ENCODE data around the gene RLN3. TPM values are rescaled to one million over a fixed set of nuclear protein-coding genes. Genes with fewer than 3 reads are reported as not detected.

Gene RLN3
- total RNA-seq, 1 experiment from 2014 or later = not detected

- peak overlapping the region; percentile 52 for H3K4me3 ChIP-seq
- H3K9me3 ChIP-seq (replicated peaks) = peaks cover 11% of the 10 kb centered on the region
- no peak overlapping the region for H3K27ac ChIP-seq
- peak in 1 of 2 experiments; percentile 53 for DNase-seq (ENCODE audit: low read depth in 1 of 2, low spot score in 2 of 2)
- no peaks in the 10 kb centered on the region for H3K36me3 ChIP-seq
- peaks cover 25% of the 10 kb centered on the region for H3K27me3 ChIP-seq (replicated peaks)
- peaks cover 36% of the 10 kb centered on the region for H3K4me1 ChIP-seq (replicated peaks)
Observed at GRCh38 chr19:14073925-14074838, 46.2 kb downstream of the RLN3 start.

DNA sequence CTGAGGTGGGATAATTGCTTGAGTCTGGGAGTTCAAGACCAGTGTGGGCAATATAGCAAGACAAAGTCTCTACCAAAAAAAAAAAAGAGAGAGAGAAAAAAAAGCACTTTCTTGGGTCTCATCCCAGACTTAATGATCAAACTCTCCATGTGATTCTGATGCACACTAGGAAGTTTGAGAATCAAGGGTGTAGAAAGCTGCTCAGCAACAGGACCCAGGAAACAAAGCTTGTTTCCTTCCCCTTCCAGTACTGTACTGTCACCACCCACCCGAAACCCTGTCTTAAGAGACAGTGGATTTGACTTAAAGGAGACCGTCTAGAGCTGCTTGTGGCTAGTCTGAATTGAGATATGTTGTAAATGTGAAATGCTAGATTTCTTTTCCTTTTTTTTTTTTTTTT, 50.5 kb downstream of the RLN3 start:
- Histone ChIP-seq H3K9me3 (replicated peaks) (0 out of 2 replicates have a peak, but pooled peaks cover 2% of the 10 kb centered on the region), H3K36me3 (no peaks in the 10 kb centered on the region), H3K4me1 (replicated peaks) (peaks cover 33% of the 10 kb centered on the region), H3K27me3 (replicated peaks) (peaks cover 6% of the 10 kb centered on the region; the same call in 1 of the 2 replicates), H3K27ac (no peak overlapping the region), H3K4me3 (no peak overlapping the region)
- DNase-seq (ENCODE audit: low read depth in 1 of 2, low spot score in 2 of 2) = no peak

Other genes starting within 250 kb of the RLN3 start
- gene ZSWIM4, start 232.7 kb upstream of the RLN3 start, total RNA-seq (2014; rRNA removed; shearing (Covaris generic)) = 1.9 and 2.9 TPM in 2 replicates
- 0.50 TPM in 1 of 2 replicates, not detected in the other for gene NANOS3, start 151.0 kb upstream of the RLN3 start, total RNA-seq (2014; rRNA removed; shearing (Covaris generic))
- 0.21 TPM in 1 of 2 replicates, not detected in the other for gene BRME1, start 122.0 kb upstream of the RLN3 start, total RNA-seq (2014; rRNA removed; shearing (Covaris generic))
- gene CC2D1A, start 121.9 kb upstream of the RLN3 start, total RNA-seq (2014; rRNA removed; shearing (Covaris generic)) = 12.3 and 18.3 TPM in 2 replicates
- 0.53 TPM in 1 of 2 replicates, not detected in the other for gene PODNL1, start 89.7 kb upstream of the RLN3 start, total RNA-seq (2014; rRNA removed; shearing (Covaris generic))
- gene DCAF15, start 75.6 kb upstream of the RLN3 start, total RNA-seq (2014; rRNA removed; shearing (Covaris generic)) = 28.2 and 29.1 TPM in 2 replicates
- 2.6 and 3.6 TPM in 2 replicates for gene RFX1, start 21.8 kb upstream of the RLN3 start, total RNA-seq (2014; rRNA removed; shearing (Covaris generic))
- gene IL27RA, start 3.6 kb downstream of the RLN3 start, total RNA-seq (2014; rRNA removed; shearing (Covaris generic)) = 2.0 and 4.0 TPM in 2 replicates
- gene PALM3, start 33.9 kb downstream of the RLN3 start, total RNA-seq (2014; rRNA removed; shearing (Covaris generic)) = not detected in 2 replicates
- gene MISP3, start 44.6 kb downstream of the RLN3 start, total RNA-seq (2014; rRNA removed; shearing (Covaris generic)) = 0.34 TPM in 1 of 2 replicates, not detected in the other
- not detected in 2 replicates for gene C19orf67, start 57.6 kb downstream of the RLN3 start, total RNA-seq (2014; rRNA removed; shearing (Covaris generic))
- gene SAMD1, start 62.6 kb downstream of the RLN3 start, total RNA-seq (2014; rRNA removed; shearing (Covaris generic)) = 64.1 and 130 TPM in 2 replicates
- 18.2 and 48.9 TPM in 2 replicates for gene PRKACA, start 89.6 kb downstream of the RLN3 start, total RNA-seq (2014; rRNA removed; shearing (Covaris generic))
- gene ASF1B, start 108.4 kb downstream of the RLN3 start, total RNA-seq (2014; rRNA removed; shearing (Covaris generic)) = 87.5 and 91.2 TPM in 2 replicates
- gene ADGRL1, start 178.0 kb downstream of the RLN3 start, total RNA-seq (2014; rRNA removed; shearing (Covaris generic)) = 4.9 and 22.4 TPM in 2 replicates